ENCODE data around the gene CFAP141. TPM values are rescaled to one million over a fixed set of nuclear protein-coding genes. Genes with fewer than 3 reads are reported as not detected.

CFAP141 gene
- total RNA-seq, 4 donors from 2014 or later = not detected

- H3K4me3 ChIP-seq (ENCODE audit: low read depth, poor library complexity, severe bottlenecking) = no peak overlapping the region
- DNase-seq (ENCODE audit: low spot score in 2 of 2) = no peak
- whole genome bisulfite sequencing, 2 donors = 85 to 86% methylated on average over 1 of the region's 1 CpG
- intact Hi-C loops (cut with DNase I; ENCODE audit: low total_unique reads) = no loop called here
- no peak for TF ChIP-seq CTCF (IDR thresholded peaks at IDR 0.05)
- no peak for TF ChIP-seq POLR2A (IDR thresholded peaks at IDR 0.05)
These were observed 16.8 kb upstream of the CFAP141 start for GRCh38 chr1:154222918-154223317.

- no peak overlapping the region for H3K4me3 ChIP-seq (ENCODE audit: low read depth, poor library complexity, severe bottlenecking)
- intact Hi-C loops (cut with DNase I; ENCODE audit: low total_unique reads) = no loop called here
- WGBS, 2 donors = 88 to 94% methylated on average over 1 of the region's 1 CpG
- TF ChIP-seq CTCF (IDR thresholded peaks at IDR 0.05) (no peak), POLR2A (IDR thresholded peaks at IDR 0.05) (no peak)
- DNase-seq (ENCODE audit: low spot score in 2 of 2) = no peak
These were observed 16.4 kb upstream of the CFAP141 start for GRCh38 chr1:154222518-154222917.

- TF ChIP-seq CTCF (IDR thresholded peaks at IDR 0.05) (no peak), POLR2A (IDR thresholded peaks at IDR 0.05) (no peak)
- peak overlapping the region; percentile 87 for H3K4me3 ChIP-seq (ENCODE audit: low read depth, poor library complexity, severe bottlenecking)
- peak; percentile 44 to 92 for DNase-seq (ENCODE audit: low spot score in 2 of 2)
- 1% methylated on average over 20 to 23 of the region's 28 CpGs for WGBS, 2 donors
- intact Hi-C loops (cut with DNase I; ENCODE audit: low total_unique reads) = no loop called here
These were observed 15.3 kb upstream of the CFAP141 start for GRCh38 chr1:154221278-154222001.

- intact Hi-C loops (cut with DNase I; ENCODE audit: low total_unique reads) = no loop called here
- peak overlapping the region; percentile 87 for H3K4me3 ChIP-seq (ENCODE audit: low read depth, poor library complexity, severe bottlenecking)
- 1 to 2% methylated on average over 25 to 29 of the region's 33 CpGs for WGBS, 2 donors
- no peak for DNase-seq (ENCODE audit: low spot score in 2 of 2)
- TF ChIP-seq POLR2A (IDR thresholded peaks at IDR 0.05) (peak in 1 of 2 donors; percentile 51), CTCF (IDR thresholded peaks at IDR 0.05) (no peak)
These were observed 14.8 kb upstream of the CFAP141 start for GRCh38 chr1:154220970-154221277.

GRCh38 chr1:154220071-154220969 is 14.2 kb upstream of the CFAP141 start, which contains the start of gene UBAP2L:
TSS of gene UBAP2L (plus strand) at chr1:154220955. CDS start at chr1:154225124, 4,169 bp downstream.
- intact Hi-C loops (cut with DNase I; ENCODE audit: low total_unique reads) = no loop called here
- peak; percentile 99 to 100 for DNase-seq (ENCODE audit: low spot score in 2 of 2)
- TF ChIP-seq POLR2A (IDR thresholded peaks at IDR 0.05) = peak in 1 of 2 donors; percentile 78
- TF ChIP-seq CTCF (IDR thresholded peaks at IDR 0.05) = no peak
- WGBS, 2 donors = 1% methylated on average over 47 to 62 of the region's 73 CpGs
- peak within 1 kb of the TSS; percentile 90 for H3K4me3 ChIP-seq (ENCODE audit: low read depth, poor library complexity, severe bottlenecking)

All from lower leg skin (tissue), 4 donors.